Stimulated activated CD8-positive, alpha-beta memory T cell treated with anti-CD3 and anti-CD28 coated beads, Interleukin-15, amount 100 ng/mL, for 48 hours (primary cell): ENCODE data around the gene SPATA31A5.
"Not testable (repeated sequence)": the region's sequence is repeated elsewhere in the genome, so short reads cannot be mapped to it uniquely, and the experiment has no call there.

ENCODE experiments used
- DNase-seq, 2 donors: peaks; one replicate each; pipeline ENCODE4 v3.0.0-alpha.2; 2020; ENCODE audit warnings: low read depth in 2 of 2

SPATA31A5 gene

DNA sequence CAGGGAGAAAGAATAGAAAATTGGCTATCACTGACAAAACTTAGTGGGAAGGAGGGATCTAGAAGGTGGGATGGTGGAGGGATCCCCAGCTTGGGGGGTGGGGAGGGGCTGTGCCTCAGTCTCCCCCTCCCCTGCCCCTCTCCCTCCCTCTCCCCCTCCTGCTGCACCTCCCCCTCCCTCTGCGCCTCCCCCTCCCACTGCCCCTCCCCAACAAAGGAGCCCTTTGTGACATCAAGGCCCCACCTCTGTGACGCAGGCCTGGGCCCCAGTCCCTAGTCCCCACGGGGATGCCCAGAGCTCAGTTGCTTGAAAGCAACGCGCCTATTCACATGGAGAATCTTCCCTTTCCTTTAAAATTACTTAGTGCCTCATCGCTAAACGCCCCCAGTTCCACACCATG is at the start of gene SPATA31A5:
TSS of gene SPATA31A5 (plus strand) at position 301 of the 400 bp plus-strand sequence. CDS start at position 330, 29 bp downstream.
- not testable (repeated sequence) for DNase-seq

DNA sequence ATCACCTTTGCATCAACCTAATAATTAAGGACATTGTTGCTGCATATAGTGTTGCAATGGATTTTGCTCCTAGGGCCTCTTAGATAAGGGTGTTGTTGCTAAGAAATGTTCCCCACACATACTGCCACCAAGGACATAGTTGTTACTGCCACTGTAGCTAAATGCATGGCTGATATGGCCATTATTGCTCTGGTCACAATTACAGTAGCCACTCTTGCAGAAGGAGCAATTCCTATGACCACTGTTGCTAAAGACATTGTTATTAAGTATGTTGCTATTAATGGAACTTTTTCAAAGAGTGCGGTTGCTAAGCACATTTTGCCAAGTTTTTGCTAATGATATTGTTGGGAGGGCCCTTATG is 48.8 kb downstream of the SPATA31A5 start:
- not testable (repeated sequence) for DNase-seq

DNA sequence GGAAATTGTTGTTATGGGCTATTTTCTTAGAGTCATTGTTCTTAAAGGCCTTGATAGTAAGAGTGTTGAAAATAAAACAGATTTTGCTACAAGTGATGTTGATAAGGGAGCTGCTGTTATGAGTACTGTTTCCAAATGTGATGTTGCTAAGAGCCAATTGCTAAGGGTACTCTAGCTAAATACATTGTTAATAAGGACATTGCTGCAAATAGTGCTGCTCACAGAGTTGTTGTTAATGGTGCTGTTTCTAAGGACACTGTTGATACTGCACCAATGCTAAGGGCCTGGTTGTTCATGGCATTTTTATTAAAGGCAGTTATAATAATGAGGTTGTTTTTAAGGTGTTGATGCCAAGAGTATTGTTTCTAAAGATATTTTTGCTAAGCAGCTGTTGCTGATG is 52.2 kb downstream of the SPATA31A5 start:
- not testable (repeated sequence) for DNase-seq
